Ureter (tissue), 1 donor: Measurements from ENCODE around the gene SKA3. TPM values are rescaled to one million over a fixed set of nuclear protein-coding genes. Genes with fewer than 3 reads are reported as not detected.
"Not testable (repeated sequence)": the region's sequence is repeated elsewhere in the genome, so short reads cannot be mapped to it uniquely, and the experiment has no call there.

Experiments used
- DNase-seq: peaks from one replicate; pipeline ENCODE4 v3.0.0-alpha.2; 2020; ENCODE audit warnings: low spot score
- total RNA-seq: library from RNA; stranded (reverse); gene quantifications from one replicate; pipeline ENCODE4 v1.2.4, GENCODE V29; 2023
- donor health status: DM: yes; HTN: yes; CAD: no.

The SKA3 gene
- total RNA-seq, 1 donor from 2014 or later: 0.60 TPM

DNA sequence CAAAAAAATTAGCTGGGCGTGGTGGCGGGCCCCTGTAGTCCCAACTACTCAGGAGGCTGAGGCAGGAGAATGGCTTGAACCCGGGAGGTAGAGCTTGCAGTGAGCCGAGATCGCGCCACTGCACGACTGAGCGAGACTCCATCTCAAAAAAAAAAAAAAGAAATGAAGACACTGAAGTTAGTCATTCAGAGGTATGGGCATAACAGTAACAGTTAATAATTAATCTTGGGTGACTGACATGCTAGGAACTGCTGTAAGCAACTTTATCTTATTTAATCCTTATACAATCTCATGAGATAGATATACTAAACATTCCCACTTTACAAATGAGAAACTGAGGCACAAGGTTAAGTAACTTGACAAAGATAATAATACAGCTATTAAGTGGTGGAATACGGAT, 4.9 kb downstream of the SKA3 start:
- DNase-seq: no peak

DNA sequence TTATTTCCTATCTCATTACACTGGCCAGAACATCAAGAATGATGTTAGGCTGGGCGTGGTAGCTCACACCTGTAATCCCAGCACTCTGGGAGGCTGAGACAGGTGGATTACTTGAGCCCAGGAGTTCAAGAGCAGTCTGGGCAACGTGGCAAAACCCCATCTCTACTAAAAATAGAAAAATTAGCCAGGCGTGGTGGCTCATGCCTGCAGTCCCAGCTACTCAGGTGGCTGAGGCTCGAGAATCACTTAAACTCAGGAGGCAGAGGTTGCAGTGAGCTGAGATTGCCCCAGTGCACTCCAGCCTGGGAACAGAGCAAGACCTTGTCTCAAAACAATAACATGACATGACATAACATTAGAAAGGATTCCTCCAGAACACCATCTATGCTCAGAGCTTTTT, 10.7 kb downstream of the SKA3 start:
- not testable (repeated sequence) for DNase-seq

DNA sequence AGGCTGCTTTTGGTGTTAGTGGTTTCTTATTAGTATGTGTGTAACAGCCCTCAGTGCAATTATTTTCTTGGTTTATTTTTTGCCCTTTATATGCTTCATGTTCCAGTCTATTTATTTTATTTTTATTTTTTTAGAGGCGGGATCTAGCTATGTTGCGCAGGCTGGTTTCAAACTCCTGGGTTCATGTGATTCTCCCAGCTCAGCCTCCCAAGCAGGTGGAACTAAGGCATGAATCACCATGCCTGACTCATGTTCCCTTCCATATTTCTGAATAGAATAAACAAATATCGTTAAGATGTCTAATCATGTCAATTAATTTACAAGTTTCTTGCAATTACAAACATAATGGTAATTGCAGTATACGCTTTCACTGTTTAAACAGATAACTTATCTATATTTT, 11.7 kb downstream of the SKA3 start:
- no peak for DNase-seq

DNA sequence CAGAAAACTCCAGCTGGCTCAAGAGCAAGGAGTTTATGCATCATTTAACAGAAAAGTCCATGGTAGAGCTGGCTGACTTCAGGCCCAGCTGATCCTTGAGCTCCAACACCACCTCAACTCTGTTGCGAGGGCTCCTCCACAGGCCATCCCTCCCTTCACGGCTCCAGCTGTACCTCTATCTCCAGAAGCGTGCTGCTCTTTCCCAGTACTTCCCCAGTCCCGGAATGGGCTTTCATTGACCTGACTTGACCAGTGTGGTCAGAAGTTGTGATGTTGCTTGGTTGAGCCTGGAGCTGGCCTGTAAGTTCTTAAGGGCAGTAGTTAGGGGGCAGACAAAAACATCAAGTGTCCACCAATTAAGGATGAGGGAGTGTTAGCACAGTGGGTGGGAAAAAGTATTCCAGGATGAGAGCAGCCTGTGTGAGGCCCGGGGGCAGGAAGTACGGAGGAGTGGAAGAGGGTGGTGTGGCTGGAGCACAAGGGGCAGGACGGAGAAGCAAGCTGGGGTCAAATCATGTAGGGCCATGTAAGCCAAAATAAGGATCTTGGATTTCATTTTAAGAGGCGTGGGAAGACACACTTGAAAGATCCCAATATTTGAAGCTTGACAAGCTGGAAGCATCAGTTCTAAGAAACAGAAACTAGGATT, 24.0 kb downstream of the SKA3 start:
- no peak for DNase-seq

DNA sequence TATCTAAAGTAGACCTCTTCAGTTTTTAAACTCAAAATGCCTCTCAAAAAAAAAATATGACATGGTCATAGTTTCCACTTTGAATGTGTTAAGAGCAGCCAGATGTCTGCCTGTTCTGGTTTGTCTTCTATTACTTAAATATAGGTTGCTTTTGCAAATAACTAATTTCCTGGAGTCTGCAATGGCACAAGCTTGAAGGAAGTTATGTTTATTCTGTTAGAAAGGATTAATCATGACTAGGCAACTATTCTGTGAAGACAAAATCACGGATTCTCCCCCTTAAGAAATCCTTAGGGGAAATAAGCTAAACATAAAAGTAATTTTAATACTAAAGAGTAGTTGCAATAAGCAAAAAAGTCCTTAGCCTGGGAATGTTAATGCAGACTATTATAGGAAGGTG, 26.3 kb downstream of the SKA3 start:
- no peak for DNase-seq

DNA sequence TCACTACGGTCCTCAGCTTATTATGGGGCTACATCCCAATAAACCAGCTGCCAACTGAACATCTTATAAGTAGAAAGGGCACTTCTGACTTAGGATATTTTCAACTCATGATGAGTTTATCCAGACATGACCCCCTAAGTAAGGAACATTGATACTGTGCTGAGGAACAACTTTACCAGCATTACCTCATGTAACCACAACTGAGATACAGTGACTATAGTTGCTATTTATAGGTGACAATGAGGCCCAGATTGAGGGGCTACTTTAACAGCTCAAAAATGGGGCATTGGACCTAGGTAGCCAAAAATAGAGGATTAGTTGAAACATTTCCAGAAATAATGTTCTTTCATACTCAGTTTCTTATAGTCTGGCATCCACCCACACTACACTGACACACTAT, 26.8 kb downstream of the SKA3 start:
- no peak for DNase-seq

DNA sequence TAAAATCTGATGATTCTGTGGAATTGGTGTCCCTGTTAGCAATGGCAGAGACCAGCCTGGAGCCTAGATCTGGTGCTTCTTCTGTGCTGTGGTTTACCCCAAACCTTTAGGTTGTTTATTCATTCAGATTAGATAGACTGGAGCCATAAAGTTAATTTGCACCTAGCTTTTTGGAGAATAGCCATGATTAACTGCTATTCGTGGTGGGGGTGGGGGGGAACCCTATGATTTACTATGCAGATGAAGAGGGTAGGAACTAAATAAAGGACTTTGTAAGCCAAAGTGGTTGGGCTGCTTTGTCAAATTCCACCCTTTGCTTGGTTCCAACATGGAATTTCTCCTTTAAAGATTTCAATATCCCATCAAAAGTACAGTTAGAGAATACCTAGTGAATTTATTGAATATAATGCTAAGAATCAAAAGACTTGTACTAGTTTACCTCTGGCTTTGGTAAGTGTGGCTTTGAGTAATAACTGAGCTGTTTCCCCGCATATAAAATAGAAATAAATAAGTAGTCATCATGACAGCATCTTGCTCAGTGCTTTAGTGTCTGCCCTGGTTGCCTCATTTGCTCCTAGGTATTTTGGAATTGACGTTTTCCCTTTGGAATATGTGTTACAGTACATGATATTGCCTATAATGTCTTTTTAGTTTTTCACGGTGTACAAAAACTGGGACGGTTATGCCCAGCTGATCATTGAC, 27.6 kb downstream of the SKA3 start:
- no peak for DNase-seq

DNA sequence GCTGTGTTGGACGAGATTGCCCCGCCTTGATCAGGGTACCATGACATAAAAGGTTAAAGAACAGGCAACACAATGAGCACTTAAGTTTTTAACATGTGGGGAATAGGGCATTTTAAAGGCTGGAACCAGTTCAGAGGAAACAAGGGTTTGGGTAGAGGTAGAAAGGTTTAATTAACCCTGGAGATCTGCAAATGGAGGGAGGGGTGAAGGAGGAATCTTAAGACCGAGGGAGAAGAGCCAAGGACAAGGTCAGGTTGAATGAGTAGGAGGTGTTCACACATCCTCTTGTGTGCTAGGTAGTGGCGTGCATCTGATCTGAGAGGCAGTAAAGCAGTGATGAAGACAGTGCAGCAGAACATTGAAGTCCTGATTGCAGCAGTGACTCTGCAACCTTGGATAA, 28.5 kb downstream of the SKA3 start:
- no peak for DNase-seq

DNA sequence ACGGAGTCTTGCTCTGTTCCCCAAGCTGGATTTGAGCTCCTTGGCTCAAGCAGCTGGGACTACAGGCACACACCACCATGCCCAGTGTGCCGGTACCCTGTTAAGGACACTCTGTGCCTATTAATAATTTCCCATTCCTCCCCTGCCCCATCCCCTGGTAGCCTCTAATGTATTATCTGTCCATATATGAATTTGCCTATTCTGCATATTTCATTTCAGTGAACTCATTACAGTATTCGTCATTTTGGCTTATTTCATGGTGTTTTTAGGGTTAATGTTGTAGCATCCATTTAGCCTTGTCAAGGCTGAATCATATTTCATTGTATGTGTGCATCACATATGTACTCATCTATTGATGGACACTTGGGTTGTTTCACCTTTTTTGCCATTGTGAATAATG, 33.6 kb downstream of the SKA3 start:
- no peak for DNase-seq

DNA sequence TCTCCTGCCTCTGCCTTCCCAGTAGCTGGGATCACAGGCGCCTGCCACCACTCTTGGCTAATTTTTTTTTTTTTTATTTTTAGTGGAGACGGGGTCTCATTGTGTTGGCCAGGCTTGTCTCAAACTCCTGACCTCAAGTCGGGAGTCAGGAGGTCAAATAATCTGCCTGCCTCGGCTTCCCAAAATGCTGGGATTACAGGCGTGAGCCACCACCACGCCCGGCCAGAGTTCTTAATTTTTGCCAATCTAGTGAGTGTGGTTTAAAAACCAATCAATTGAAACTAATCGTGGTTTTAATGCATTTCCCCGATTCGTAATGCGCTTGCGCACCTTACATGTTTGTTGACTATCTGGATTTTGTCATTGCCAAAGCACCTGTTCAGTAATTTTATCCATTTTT, 37.0 kb downstream of the SKA3 start:
- DNase-seq: no peak

DNA sequence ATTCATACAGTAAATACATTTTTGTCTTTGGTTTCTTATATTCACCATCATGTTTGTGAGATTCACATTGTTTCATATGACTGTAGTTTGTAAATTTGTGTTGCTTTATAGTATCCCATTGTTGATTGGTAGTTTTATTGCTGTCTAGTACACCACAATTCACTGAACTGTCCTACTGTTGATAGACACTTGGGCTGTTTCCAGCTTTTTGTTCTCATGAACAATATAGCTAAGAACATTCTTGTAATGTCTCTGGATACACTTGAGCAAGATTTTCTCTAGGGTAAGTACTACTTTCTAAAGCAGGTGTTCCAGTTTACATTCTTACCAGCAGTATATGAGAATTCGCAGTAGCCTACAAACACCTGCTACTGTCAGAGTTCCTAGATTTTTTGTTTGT, 37.8 kb downstream of the SKA3 start:
- DNase-seq: no peak

DNA sequence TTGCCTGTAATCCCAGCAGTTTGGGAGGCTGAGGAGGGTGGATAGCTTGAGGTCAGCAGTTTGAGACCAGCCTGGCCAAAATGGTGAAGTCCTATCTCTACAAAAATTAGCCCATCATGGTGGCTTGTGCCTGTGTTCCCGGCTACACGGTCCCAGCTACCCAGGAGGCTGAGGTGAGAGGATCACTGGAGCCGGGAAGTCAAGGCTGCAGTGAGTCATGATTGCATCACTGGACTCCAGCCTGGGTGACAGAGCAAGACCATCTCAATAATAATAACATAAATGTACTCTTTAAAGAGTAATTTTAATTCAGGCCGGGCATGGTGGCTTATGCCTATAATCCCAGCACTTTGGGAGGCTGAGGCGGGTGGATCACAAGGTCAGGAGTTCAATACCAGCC, 38.7 kb downstream of the SKA3 start:
- no peak for DNase-seq

DNA sequence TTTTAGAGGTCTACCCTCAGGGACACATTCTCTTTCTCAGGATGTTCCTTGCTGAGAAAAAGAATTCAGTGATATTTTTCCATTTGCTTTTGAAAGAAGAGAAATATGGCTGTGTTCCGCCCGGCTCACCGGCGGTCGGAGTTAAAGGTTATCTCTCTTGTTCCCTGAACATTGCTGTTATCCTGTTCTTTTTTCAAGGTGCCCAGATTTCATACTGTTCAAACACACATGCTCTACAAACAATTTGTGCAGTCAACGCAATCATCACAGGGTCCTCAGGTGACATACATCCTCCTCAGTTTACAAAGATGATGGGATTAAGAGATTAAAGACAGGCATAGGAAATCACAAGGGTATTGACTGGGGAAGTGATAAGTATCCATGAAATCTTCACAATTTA, 40.5 kb downstream of the SKA3 start:
- DNase-seq: not testable (repeated sequence)

DNA sequence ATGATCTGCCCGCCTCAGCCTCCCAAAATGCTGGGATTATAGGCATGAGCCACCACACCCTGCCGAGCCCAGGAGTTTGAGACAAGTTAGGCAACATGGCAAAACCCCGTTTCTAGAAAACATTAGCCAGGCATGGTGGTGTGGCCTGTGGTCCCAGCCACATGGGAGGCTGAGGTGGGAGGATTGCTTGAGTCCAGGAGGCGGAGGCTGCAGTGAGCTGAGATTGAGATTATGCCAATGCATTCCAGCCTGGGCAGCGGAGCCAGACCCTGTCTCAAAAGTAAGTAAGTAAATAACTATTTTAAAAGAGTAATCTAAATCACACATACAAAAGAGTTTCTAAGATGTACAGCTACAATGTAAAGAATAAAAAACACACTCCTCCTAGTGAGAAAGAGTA, 41.9 kb downstream of the SKA3 start:
- no peak for DNase-seq

DNA sequence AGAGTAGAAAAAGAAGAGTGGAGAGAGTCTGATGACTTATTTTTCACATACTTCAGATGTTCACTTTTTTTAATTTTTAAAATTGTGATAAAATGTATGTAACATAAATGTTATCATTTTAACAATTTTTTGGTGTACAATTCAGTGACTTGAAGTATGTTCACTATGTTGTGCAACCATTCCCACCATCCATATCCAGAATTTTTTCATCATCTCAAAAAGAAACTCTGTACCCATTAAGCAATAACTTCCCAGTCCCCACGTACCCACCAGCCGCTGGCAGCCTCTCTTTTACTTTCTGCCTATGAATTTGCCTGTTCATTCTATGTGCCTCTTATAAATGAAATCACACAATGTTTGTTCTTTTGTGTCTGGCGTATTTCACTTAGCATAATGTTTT, 43.3 kb downstream of the SKA3 start:
- no peak for DNase-seq

DNA sequence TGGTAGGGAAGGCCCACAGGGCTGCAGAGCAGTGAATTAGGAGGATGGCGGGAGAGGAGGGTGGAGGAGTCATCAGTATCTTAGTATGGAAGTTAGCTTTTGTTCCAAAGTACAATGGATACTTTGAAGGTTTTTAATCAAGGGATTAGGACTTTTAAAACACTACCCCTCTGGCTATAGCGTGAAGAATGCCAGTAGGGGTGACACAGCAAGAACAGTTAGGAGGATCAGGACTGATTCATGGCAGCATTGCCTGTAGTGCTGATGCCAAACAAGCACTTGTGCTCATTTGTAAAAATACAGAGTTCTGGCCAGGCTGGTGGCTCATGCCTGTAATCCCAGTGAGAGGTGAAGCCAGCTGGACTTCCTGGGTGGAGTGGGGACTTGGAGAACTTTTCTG, 46.2 kb downstream of the SKA3 start:
- DNase-seq: no peak

DNA sequence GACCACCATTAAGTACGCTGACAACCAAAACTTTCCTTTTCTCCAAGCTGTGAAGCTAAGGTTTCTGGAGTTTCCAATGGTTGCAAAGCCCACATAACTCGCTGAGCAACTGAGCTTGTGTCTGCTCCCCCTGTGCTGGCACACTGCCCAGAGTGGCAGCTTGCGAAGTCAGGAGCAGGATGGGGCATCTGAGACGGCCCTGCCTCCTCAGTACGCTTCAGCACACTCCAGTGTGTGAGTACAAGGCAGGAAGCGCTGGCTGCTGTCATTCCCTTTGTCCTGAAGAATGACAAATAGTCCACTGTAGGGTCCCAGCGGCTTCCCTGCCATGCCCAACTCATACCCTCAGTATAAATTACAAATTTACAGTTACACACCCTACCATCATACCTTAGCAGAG, 51.5 kb downstream of the SKA3 start:
- no peak for DNase-seq

DNA sequence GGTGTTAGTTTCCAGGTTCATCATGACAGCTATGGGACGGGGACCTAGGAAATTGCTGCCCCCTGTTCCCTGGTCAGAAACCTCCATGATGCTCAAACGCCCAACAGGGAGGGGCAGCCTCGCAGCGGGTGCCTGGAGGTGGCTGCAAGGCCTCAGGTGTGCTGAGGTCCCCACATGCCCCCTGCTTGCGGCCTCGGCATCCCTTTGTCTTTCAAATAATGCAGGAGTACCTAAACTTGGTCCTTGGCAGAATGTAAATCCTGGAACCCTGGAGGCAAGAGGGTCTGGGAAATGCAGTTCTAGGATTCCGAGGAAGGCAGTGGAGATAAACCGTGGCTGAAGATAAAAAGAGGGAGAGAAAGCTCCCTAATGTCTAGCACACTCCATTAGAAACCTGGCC, 52.4 kb downstream of the SKA3 start:
- DNase-seq: no peak

DNA sequence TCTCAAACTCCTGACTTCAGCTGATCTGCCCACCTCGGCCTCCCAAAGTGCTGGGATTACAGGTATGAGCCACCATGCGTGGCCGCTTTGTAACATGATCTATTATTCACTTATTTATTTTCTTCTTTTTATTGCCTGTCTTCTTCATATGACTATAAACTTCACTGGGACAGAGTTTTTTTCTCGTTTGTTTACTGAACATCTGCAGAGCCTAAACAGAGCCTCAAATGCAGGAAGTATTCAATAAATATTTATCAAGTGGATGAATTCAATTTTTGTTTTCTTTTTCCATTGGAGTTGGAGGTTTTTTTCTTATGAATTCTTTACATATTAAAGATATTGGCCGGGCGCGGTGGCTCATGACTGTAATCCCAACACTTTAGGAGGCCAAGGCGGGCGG, 54.7 kb downstream of the SKA3 start:
- DNase-seq: no peak

DNA sequence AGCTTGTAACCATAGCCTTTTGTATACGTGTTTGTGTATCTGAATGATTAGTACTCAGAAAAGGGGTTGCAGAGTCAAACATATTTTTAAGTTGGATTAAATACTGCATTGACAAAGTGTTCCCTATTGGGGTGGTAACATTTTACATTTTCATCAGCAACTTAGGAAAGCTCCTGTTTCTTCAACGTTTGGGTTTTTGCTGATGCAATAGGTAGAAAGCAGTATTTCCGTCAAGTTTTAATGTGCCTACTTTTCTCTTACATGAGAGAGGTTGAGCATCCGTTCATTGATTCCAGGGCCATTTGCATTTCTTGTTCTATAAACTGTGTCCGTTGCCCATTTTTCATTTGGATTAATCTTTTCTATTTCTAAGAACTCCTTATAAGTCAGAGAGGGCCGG, 56.2 kb downstream of the SKA3 start:
- DNase-seq: no peak

DNA sequence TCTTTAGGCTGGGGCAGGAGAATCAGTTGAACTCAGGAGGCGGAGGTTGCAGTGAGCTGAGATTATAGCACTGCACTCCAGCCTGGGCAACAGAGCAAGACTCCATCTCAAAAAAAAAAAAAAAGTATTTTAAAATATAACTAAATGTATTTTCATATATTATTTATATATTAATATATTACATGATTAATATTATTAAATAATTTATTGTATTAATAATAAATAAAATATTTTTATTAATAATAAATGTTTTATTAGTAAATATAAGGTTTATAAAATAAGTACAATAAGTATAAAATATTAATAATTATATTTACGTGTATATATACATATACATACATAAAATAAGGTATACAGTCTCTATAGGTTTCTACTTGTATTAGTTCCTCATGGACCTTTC, 56.8 kb downstream of the SKA3 start:
- DNase-seq: no peak

DNA sequence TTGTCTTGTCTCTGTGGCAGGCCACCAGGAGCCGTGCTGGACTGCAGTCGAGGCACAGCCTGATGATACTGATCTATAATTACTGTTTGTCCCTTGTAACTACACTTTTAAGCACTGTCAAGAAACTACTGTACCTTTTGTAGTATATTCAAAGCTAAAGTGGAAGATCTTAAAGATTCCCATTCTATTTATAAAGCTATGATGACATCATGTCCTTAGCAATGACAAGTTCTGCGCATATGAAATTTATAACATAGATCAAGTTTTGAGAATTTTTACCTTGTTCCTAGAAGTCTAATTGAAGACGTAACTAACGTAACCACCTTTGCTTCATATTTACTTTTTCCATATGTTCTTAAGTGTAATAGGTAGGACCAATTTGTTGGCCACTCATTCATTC, 58.2 kb downstream of the SKA3 start:
- no peak for DNase-seq

DNA sequence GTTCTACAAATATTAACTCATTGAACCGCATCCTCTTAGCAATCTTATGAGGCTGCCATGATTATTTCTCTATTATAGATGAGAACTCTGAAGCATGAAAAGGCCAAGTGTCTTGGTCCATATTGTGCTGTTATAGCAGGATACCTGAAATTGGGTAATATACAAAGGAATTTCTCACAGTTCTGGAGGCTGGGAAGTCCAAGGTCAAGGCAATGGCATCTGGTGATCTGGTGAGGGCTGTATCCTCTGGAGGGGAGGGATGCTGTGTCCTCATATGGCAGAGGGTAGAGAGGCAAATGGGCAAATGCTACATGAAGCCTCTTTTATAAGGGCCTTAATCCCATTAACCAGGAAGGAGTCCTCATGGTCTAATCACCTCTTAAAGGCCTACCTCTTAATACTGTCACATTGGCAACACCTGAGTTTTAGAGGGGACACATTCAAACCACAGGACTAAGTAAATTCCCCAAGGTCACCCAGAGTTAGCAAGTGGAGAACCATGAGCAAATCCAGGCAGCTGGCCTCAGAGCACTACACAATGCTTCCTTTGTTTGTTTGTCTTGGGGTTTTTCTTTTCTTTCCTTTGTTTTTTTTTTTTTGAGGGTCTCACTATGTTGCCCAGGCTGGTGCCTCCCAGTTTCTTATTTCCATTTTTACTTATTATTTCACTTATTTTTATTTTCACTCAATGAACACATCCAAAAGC, 59.1 kb downstream of the SKA3 start:
- no peak for DNase-seq
